ENCODE results near the gene TFAM. TPM values are rescaled to one million over a fixed set of nuclear protein-coding genes. Genes with fewer than 3 reads are reported as not detected.

Gene TFAM
- total and polyA plus RNA-seq, 2 donors (not counting 1 experiment from before 2014, with no cell fraction given): 8.2 to 38.4 TPM

GRCh38 chr10:58444876-58445275, 59.7 kb downstream of the TFAM start:
- Histone ChIP-seq H3K4me2 (replicated peaks; ENCODE audit: low read depth, low read length, poor library complexity, severe bottlenecking) (no peak overlapping the region), H3K4me3 (ENCODE audit: control extremely low read depth in 1 of 5, extremely low read depth in 1 of 5, insufficient read depth in 1 of 5, low read depth in 2 of 5, low read length in 4 of 5) (no peak overlapping the region), H3K36me3 (replicated peaks in 1 of 2; ENCODE audit: control extremely low read depth in 1 of 2, control insufficient read depth in 1 of 2, extremely low read depth in 1 of 2, insufficient read depth in 2 of 2, low read length in 1 of 2) (no peaks in the 10 kb centered on the region), H3K4me1 (ENCODE audit: control insufficient read depth in 2 of 2, insufficient read depth in 2 of 2, low read length in 2 of 2) (no peaks in the 10 kb centered on the region), H4K20me1 (ENCODE audit: control insufficient read depth, insufficient read depth, low read length, poor library complexity, severe bottlenecking) (no peaks in the 10 kb centered on the region), H3K9me3 (ENCODE audit: control extremely low read depth in 1 of 3, control insufficient read depth in 2 of 3, insufficient read depth in 1 of 3, low read length in 2 of 3) (peaks cover 0 to 12% (median 0%) of the 10 kb centered on the region in 3 donors), H3K27me3 (replicated peaks in 1 of 4; ENCODE audit: control extremely low read depth in 1 of 4, control insufficient read depth in 3 of 4, insufficient read depth in 4 of 4, low read length in 3 of 4) (no peaks in the 10 kb centered on the region), H3K27ac (ENCODE audit: low read length in 2 of 2) (no peak overlapping the region), H3K9ac (ENCODE audit: low read length) (no peak overlapping the region), H3K79me2 (ENCODE audit: control insufficient read depth, insufficient read depth, low read length) (no peaks in the 10 kb centered on the region), H2AFZ (ENCODE audit: insufficient read depth, low read depth, low read length, poor library complexity, severe bottlenecking) (no peak overlapping the region)
- Mint-ChIP-seq H3K27me3 (peaks cover 12% of the 10 kb centered on the region), H3K4me1 (no peaks in the 10 kb centered on the region), H3K9me3 (ENCODE audit: insufficient read depth) (peaks cover 5% of the 10 kb centered on the region), H3K4me3 (no peak overlapping the region), H3K27ac (no peak overlapping the region)
- no peak for ATAC-seq (ENCODE audit: low read depth)
- ChIA-PET POLR2A (no interaction called here), CTCF (no interaction called here)
- TF ChIP-seq EZH2 (IDR thresholded peaks at IDR 0.05; ENCODE audit: borderline replicate concordance, insufficient read depth, low read depth, low read length, poor library complexity, severe bottlenecking): no peak
- TF ChIP-seq, protein P1, sequence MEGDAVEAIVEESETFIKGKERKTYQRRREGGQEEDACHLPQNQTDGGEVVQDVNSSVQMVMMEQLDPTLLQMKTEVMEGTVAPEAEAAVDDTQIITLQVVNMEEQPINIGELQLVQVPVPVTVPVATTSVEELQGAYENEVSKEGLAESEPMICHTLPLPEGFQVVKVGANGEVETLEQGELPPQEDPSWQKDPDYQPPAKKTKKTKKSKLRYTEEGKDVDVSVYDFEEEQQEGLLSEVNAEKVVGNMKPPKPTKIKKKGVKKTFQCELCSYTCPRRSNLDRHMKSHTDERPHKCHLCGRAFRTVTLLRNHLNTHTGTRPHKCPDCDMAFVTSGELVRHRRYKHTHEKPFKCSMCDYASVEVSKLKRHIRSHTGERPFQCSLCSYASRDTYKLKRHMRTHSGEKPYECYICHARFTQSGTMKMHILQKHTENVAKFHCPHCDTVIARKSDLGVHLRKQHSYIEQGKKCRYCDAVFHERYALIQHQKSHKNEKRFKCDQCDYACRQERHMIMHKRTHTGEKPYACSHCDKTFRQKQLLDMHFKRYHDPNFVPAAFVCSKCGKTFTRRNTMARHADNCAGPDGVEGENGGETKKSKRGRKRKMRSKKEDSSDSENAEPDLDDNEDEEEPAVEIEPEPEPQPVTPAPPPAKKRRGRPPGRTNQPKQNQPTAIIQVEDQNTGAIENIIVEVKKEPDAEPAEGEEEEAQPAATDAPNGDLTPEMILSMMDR (IDR thresholded peaks at IDR 0.05): no peak
- no peak for DNase-seq
- 88% methylated on average over 2 of the region's 6 CpGs for WGBS (ENCODE audit: insufficient coverage)
- intact Hi-C loops (cut with micrococcal nuclease): no loop called here

- H3K27ac Mint-ChIP-seq: no peak overlapping the region
- Histone ChIP-seq H3K9me3 (ENCODE audit: control extremely low read depth in 1 of 3, control insufficient read depth in 2 of 3, insufficient read depth in 1 of 3, low read length in 2 of 3) (peaks cover 0 to 12% (median 0%) of the 10 kb centered on the region in 3 donors), H3K9ac (ENCODE audit: low read length) (no peak overlapping the region), H3K27me3 (replicated peaks in 1 of 4; ENCODE audit: control extremely low read depth in 1 of 4, control insufficient read depth in 3 of 4, insufficient read depth in 4 of 4, low read length in 3 of 4) (no peaks in the 10 kb centered on the region), H3K4me1 (ENCODE audit: control insufficient read depth in 2 of 2, insufficient read depth in 2 of 2, low read length in 2 of 2) (no peaks in the 10 kb centered on the region), H3K4me3 (ENCODE audit: control extremely low read depth in 1 of 5, extremely low read depth in 1 of 5, insufficient read depth in 1 of 5, low read depth in 2 of 5, low read length in 4 of 5) (no peak overlapping the region), H4K20me1 (ENCODE audit: control insufficient read depth, insufficient read depth, low read length, poor library complexity, severe bottlenecking) (no peaks in the 10 kb centered on the region), H3K36me3 (replicated peaks in 1 of 2; ENCODE audit: control extremely low read depth in 1 of 2, control insufficient read depth in 1 of 2, extremely low read depth in 1 of 2, insufficient read depth in 2 of 2, low read length in 1 of 2) (no peaks in the 10 kb centered on the region), H3K27ac (ENCODE audit: low read length in 2 of 2) (no peak overlapping the region), H2AFZ (ENCODE audit: insufficient read depth, low read depth, low read length, poor library complexity, severe bottlenecking) (no peak overlapping the region), H3K4me2 (replicated peaks; ENCODE audit: low read depth, low read length, poor library complexity, severe bottlenecking) (no peak overlapping the region), H3K79me2 (ENCODE audit: control insufficient read depth, insufficient read depth, low read length) (no peaks in the 10 kb centered on the region)
- H3K4me1 Mint-ChIP-seq: no peaks in the 10 kb centered on the region
- no peak for DNase-seq
- intact Hi-C loops (cut with micrococcal nuclease): no loop called here
- H3K4me3 Mint-ChIP-seq: no peak overlapping the region
- WGBS (ENCODE audit: insufficient coverage): 96% methylated on average over 29 of the region's 31 CpGs
- ATAC-seq (ENCODE audit: low read depth): no peak
- H3K27me3 Mint-ChIP-seq: peaks cover 6% of the 10 kb centered on the region
- H3K9me3 Mint-ChIP-seq (ENCODE audit: insufficient read depth): no peaks in the 10 kb centered on the region
- ChIA-PET CTCF (no interaction called here), POLR2A (no interaction called here)
- TF ChIP-seq, protein P1 (IDR thresholded peaks at IDR 0.05): no peak
- no peak for TF ChIP-seq EZH2 (IDR thresholded peaks at IDR 0.05; ENCODE audit: borderline replicate concordance, insufficient read depth, low read depth, low read length, poor library complexity, severe bottlenecking)
These were observed 63.1 kb downstream of the TFAM start for GRCh38 chr10:58448121-58448935.

Measured in B cell (primary cell).